ENCODE measurements around the gene TMEM9. TPM values are rescaled to one million over a fixed set of nuclear protein-coding genes. Genes with fewer than 3 reads are reported as not detected.

The TMEM9 gene
- total RNA-seq, 4 donors from 2014 or later = 73.6 to 163 (median 117) TPM

DNA sequence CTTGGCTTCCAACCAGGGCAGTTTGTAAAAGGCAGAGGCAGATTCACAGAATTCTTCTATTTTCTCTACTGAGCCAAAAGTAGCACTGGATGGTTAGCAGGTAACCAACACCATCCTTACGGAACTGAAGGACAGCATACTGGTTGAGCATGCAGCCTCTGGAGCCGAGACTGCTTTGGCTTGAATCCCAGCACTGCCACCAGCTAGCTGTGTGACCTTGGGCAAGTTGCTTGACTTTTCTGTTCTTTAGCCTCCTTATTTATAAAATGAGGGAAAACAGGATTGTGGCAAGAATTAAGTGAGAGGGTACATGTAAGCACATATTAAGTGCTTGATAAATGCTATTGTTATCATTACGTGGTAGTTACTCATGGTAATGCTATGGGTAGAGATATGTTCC lies 61.5 kb downstream of the TMEM9 start:
- intact Hi-C loops (cut with DNase I; ENCODE audit: low total_unique reads) = no loop called here
- Histone ChIP-seq H3K27me3 (no peaks in the 10 kb centered on the region), H3K4me1 (no peaks in the 10 kb centered on the region), H3K36me3 (no peaks in the 10 kb centered on the region), H3K4me3 (no peak overlapping the region), H3K27ac (no peak overlapping the region), H3K9me3 (no peaks in the 10 kb centered on the region)
- no peak for DNase-seq
- TF ChIP-seq, protein P1, sequence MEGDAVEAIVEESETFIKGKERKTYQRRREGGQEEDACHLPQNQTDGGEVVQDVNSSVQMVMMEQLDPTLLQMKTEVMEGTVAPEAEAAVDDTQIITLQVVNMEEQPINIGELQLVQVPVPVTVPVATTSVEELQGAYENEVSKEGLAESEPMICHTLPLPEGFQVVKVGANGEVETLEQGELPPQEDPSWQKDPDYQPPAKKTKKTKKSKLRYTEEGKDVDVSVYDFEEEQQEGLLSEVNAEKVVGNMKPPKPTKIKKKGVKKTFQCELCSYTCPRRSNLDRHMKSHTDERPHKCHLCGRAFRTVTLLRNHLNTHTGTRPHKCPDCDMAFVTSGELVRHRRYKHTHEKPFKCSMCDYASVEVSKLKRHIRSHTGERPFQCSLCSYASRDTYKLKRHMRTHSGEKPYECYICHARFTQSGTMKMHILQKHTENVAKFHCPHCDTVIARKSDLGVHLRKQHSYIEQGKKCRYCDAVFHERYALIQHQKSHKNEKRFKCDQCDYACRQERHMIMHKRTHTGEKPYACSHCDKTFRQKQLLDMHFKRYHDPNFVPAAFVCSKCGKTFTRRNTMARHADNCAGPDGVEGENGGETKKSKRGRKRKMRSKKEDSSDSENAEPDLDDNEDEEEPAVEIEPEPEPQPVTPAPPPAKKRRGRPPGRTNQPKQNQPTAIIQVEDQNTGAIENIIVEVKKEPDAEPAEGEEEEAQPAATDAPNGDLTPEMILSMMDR (IDR thresholded peaks at IDR 0.05) = no peak
- no peak for TF ChIP-seq POLR2A (IDR thresholded peaks at IDR 0.05)

DNA sequence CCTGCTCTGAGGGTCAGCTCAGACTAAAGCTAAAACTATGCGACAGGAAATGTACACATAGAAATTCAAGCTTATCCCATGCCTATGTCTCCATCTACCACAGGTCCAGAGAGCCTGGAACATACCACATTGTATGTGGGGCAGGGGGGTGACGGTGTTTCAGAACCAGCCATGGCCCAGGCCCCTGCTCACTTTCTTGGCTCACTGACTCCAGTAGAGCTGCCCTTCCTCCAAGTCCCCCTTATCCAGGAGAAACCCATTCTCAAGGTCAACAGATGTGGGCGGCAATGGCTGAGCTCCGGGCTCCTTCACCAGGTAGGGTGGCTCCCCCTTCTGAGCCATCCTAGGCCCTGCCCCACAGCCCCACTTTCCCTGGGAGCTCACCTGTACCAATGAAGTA lies 63.0 kb downstream of the TMEM9 start:
- no peaks in the 10 kb centered on the region for H3K27me3 ChIP-seq
- intact Hi-C loops (cut with DNase I; ENCODE audit: low total_unique reads) = no loop called here
- H3K27ac ChIP-seq = no peak overlapping the region
- H3K9me3 ChIP-seq = no peaks in the 10 kb centered on the region
- DNase-seq = no peak
- TF ChIP-seq, protein P1 (IDR thresholded peaks at IDR 0.05) = no peak
- no peak for TF ChIP-seq POLR2A (IDR thresholded peaks at IDR 0.05)
- no peaks in the 10 kb centered on the region for H3K4me1 ChIP-seq
- H3K36me3 ChIP-seq = no peaks in the 10 kb centered on the region
- H3K4me3 ChIP-seq = no peak overlapping the region

DNA sequence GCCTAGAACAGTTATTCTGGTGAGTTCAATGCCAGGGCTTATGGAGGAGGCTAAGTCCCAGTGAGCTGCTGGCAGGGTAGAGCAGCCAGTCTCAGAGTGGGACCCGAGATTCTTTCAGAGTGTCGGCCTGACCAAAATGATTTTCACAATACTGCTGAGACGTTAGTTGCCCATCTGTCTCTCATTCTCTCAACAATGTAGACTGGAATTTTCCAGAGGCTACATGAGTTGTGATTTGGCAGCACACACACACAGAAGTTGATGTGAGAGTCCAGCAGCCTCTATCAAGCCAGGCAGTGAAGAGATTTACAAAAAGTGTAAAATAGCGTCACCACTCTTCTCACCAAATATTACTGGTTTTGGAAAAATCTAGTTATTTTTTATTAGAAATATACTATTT lies 63.7 kb downstream of the TMEM9 start:
- Histone ChIP-seq H3K9me3 (no peaks in the 10 kb centered on the region), H3K4me3 (no peak overlapping the region), H3K27ac (no peak overlapping the region), H3K4me1 (no peaks in the 10 kb centered on the region), H3K36me3 (no peaks in the 10 kb centered on the region), H3K27me3 (no peaks in the 10 kb centered on the region)
- intact Hi-C loops (cut with DNase I; ENCODE audit: low total_unique reads) = no loop called here
- TF ChIP-seq, protein P1 (IDR thresholded peaks at IDR 0.05) = no peak
- no peak for DNase-seq

DNA sequence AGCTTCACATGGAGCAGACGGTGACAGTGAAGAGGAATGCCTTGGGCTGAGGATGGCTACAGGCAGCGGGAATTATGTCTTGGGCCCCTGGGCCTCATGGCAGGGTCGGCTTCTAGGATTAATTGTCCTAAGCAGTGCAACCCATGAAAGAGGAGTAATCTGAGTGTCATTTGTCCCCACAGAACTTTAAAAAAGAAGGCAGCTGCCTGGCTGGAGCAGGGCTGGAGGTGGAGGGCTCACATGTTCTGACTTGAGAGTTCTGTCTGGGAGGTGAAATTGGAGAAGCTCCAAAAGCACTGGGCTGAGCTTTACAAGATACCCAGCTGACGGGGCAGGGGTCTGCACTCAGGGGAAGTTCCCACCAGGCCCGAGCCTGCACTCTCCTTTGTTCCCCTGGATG lies 64.7 kb downstream of the TMEM9 start:
- Histone ChIP-seq H3K4me3 (no peak overlapping the region), H3K36me3 (no peaks in the 10 kb centered on the region), H3K9me3 (no peaks in the 10 kb centered on the region), H3K27ac (no peak overlapping the region), H3K27me3 (no peaks in the 10 kb centered on the region), H3K4me1 (no peaks in the 10 kb centered on the region)
- TF ChIP-seq POLR2A (IDR thresholded peaks at IDR 0.05) = no peak
- TF ChIP-seq, protein P1 (IDR thresholded peaks at IDR 0.05) = no peak
- intact Hi-C loops (cut with DNase I; ENCODE audit: low total_unique reads) = no loop called here
- no peak for DNase-seq

DNA sequence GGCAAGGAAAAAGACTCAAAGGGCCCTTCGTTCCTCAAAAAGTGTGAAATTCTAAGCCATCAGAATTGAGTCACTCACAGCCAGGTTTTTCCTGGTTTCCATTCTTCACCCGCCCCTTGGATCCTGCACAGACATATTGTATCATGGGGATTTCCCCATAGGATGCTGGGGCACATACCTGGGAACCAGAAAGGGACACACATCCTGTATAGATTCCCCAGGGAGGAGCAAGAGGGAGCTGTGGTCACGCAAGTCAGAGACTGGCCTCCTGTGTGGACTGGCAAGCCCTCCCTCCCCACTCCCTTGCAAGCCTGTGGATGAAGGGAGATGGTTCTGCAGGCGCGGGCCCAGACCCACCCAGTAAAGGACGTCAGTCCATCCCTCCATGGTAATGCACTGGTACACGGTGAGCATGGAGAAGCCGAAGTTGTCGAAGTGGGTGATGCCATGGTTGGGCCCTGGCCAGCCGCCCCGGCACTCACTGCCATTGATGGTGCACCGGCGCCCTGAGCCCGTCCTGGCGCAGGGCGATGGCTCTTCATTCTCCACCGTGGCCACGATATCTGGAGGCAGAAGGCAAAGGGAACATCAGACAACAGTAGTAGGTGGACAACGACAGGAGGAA lies 65.3 kb downstream of the TMEM9 start:
- DNase-seq = no peak
- Histone ChIP-seq H3K4me3 (no peak overlapping the region), H3K27me3 (no peaks in the 10 kb centered on the region), H3K27ac (no peak overlapping the region), H3K9me3 (no peaks in the 10 kb centered on the region), H3K4me1 (no peaks in the 10 kb centered on the region), H3K36me3 (no peaks in the 10 kb centered on the region)
- TF ChIP-seq, protein P1 (IDR thresholded peaks at IDR 0.05) = no peak
- no peak for TF ChIP-seq POLR2A (IDR thresholded peaks at IDR 0.05)
- intact Hi-C loops (cut with DNase I; ENCODE audit: low total_unique reads) = no loop called here
